GM19351 (cell line): ENCODE measurements around the gene PPP1R14C.

Experiments
- ATAC-seq: cut with Tn5 transposase; IDR thresholded peaks from one replicate; pipeline ENCODE4 v1.9.1; 2021; ENCODE audit warnings: mild to moderate bottlenecking, moderate library complexity; ENCODE audit not compliant: unreplicated experiment

The PPP1R14C gene

GRCh38 chr6:150269130-150269856, 126.4 kb downstream of the PPP1R14C start:
- ATAC-seq, result no peak

- no peak for ATAC-seq
Measured at GRCh38 chr6:150269857-150270223, 127.0 kb downstream of the PPP1R14C start.

- ATAC-seq, result no peak
Measured at GRCh38 chr6:150270330-150271052, 127.6 kb downstream of the PPP1R14C start.

- no peak for ATAC-seq
Measured at GRCh38 chr6:150271172-150271500, 128.3 kb downstream of the PPP1R14C start.

GRCh38 chr6:150271501-150272263, 128.8 kb downstream of the PPP1R14C start:
- ATAC-seq, result no peak

GRCh38 chr6:150272264-150272975, 129.6 kb downstream of the PPP1R14C start:
- no peak for ATAC-seq

GRCh38 chr6:150272976-150273315, 130.1 kb downstream of the PPP1R14C start:
- no peak for ATAC-seq

- ATAC-seq, result peak; percentile 71
Measured at GRCh38 chr6:150273457-150274309, 130.8 kb downstream of the PPP1R14C start.

GRCh38 chr6:150275489-150275888, 132.6 kb downstream of the PPP1R14C start:
- no peak for ATAC-seq

- ATAC-seq, result no peak
Measured at GRCh38 chr6:150276168-150276936, 133.5 kb downstream of the PPP1R14C start.

- no peak for ATAC-seq
Measured at GRCh38 chr6:150276937-150277742, 134.3 kb downstream of the PPP1R14C start.

GRCh38 chr6:150279533-150279932, 136.7 kb downstream of the PPP1R14C start:
- no peak for ATAC-seq

GRCh38 chr6:150280703-150281102, 137.9 kb downstream of the PPP1R14C start:
- ATAC-seq, result no peak

GRCh38 chr6:150281767-150282166, 138.9 kb downstream of the PPP1R14C start:
- no peak for ATAC-seq

- no peak for ATAC-seq
Measured at GRCh38 chr6:150282806-150283205, 140.0 kb downstream of the PPP1R14C start.

GRCh38 chr6:150286460-150286859, 143.6 kb downstream of the PPP1R14C start:
- no peak for ATAC-seq

- no peak for ATAC-seq
Measured at GRCh38 chr6:150286912-150287311, 144.1 kb downstream of the PPP1R14C start.

- no peak for ATAC-seq
Measured at GRCh38 chr6:150288456-150288855, 145.6 kb downstream of the PPP1R14C start.
